ENCODE data around the gene DNAJC24. TPM values are rescaled to one million over a fixed set of nuclear protein-coding genes. Genes with fewer than 3 reads are reported as not detected.

The DNAJC24 gene
- total RNA-seq, 1 experiment from 2014 or later, result 18.2 TPM

- H3K4me1 ChIP-seq (replicated peaks; ENCODE audit: insufficient read depth), result no peaks in the 10 kb centered on the region
- no TSS peak for BruUV-seq (replicated peaks)
- H3K9me3 ChIP-seq (ENCODE audit: insufficient read depth, low read depth), result no peaks in the 10 kb centered on the region
- TF ChIP-seq CTCF (conservative IDR thresholded peaks at IDR 0.05), result no peak
- TF ChIP-seq EZH2 (IDR thresholded peaks at IDR 0.05; ENCODE audit: low read depth), result no peak
- no peak overlapping the region for H3K4me3 ChIP-seq
- DNase-seq, result no peak
- POLR2A ChIA-PET (ENCODE audit: unreplicated experiment), result no interaction called here
- H3F3A ChIP-seq (ENCODE audit: insufficient read depth, low read depth), result no peaks in the 10 kb centered on the region
- H2AFZ ChIP-seq, result no peak overlapping the region
- CTCF ChIA-PET, result no interaction called here
- H3K79me2 ChIP-seq (ENCODE audit: low read depth), result no peaks in the 10 kb centered on the region
- H3K9me2 ChIP-seq (ENCODE audit: insufficient read depth), result 0 out of 2 replicates have a peak, but pooled peaks cover 4% of the 10 kb centered on the region
- H3K27me3 ChIP-seq (ENCODE audit: insufficient read depth, low read depth), result no peaks in the 10 kb centered on the region
- no peak overlapping the region for H3K4me2 ChIP-seq
- H3K36me3 ChIP-seq (ENCODE audit: low read depth), result peaks cover 26% of the 10 kb centered on the region; the same call in 1 of the 2 replicates
- no peak overlapping the region for H3K27ac ChIP-seq
- intact Hi-C loops (cut with micrococcal nuclease; ENCODE audit: unreplicated experiment), result no loop called here
- H4K20me1 ChIP-seq (ENCODE audit: insufficient read depth), result no peaks in the 10 kb centered on the region; the same call in 1 of the 2 replicates
Observed at GRCh38 chr11:31433851-31434250, 64.2 kb downstream of the DNAJC24 start.

- H3K27me3 ChIP-seq (ENCODE audit: insufficient read depth, low read depth), result no peaks in the 10 kb centered on the region
- H3K9me3 ChIP-seq (ENCODE audit: insufficient read depth, low read depth), result no peaks in the 10 kb centered on the region
- 0 out of 2 replicates have a peak, but pooled peaks cover 4% of the 10 kb centered on the region for H3K36me3 ChIP-seq (ENCODE audit: low read depth)
- TF ChIP-seq CTCF (conservative IDR thresholded peaks at IDR 0.05), result no peak
- TF ChIP-seq EZH2 (IDR thresholded peaks at IDR 0.05; ENCODE audit: low read depth), result no peak
- H3F3A ChIP-seq (ENCODE audit: insufficient read depth, low read depth), result no peaks in the 10 kb centered on the region
- BruUV-seq (replicated peaks), result no TSS peak
- no peaks in the 10 kb centered on the region for H3K4me1 ChIP-seq (replicated peaks; ENCODE audit: insufficient read depth)
- H3K9me2 ChIP-seq (ENCODE audit: insufficient read depth), result 0 out of 2 replicates have a peak, but pooled peaks cover 4% of the 10 kb centered on the region
- no peak overlapping the region for H3K4me3 ChIP-seq
- no peaks in the 10 kb centered on the region; the same call in 1 of the 2 replicates for H4K20me1 ChIP-seq (ENCODE audit: insufficient read depth)
- no peak overlapping the region for H3K4me2 ChIP-seq
- ChIA-PET CTCF (no interaction called here), POLR2A (ENCODE audit: unreplicated experiment) (no interaction called here)
- H3K27ac ChIP-seq, result no peak overlapping the region
- no peaks in the 10 kb centered on the region for H3K79me2 ChIP-seq (ENCODE audit: low read depth)
- intact Hi-C loops (cut with micrococcal nuclease; ENCODE audit: unreplicated experiment), result no loop called here
- no peak overlapping the region for H2AFZ ChIP-seq
- no peak for DNase-seq
Observed at GRCh38 chr11:31437742-31438435, 68.2 kb downstream of the DNAJC24 start.

- no peak for TF ChIP-seq EZH2 (IDR thresholded peaks at IDR 0.05; ENCODE audit: low read depth)
- TF ChIP-seq CTCF (conservative IDR thresholded peaks at IDR 0.05), result no peak
Observed at GRCh38 chr11:31441296-31441695, 71.6 kb downstream of the DNAJC24 start.

More at GRCh38 chr11:31441296-31441695, 71.6 kb downstream of the DNAJC24 start:
- Histone ChIP-seq H3F3A (ENCODE audit: insufficient read depth, low read depth) (no peaks in the 10 kb centered on the region), H3K27me3 (ENCODE audit: insufficient read depth, low read depth) (no peaks in the 10 kb centered on the region), H3K4me3 (no peak overlapping the region), H3K4me1 (replicated peaks; ENCODE audit: insufficient read depth) (no peaks in the 10 kb centered on the region), H3K9me3 (ENCODE audit: insufficient read depth, low read depth) (no peaks in the 10 kb centered on the region), H4K20me1 (ENCODE audit: insufficient read depth) (no peaks in the 10 kb centered on the region), H3K79me2 (ENCODE audit: low read depth) (no peaks in the 10 kb centered on the region), H3K27ac (no peak overlapping the region), H3K9me2 (ENCODE audit: insufficient read depth) (0 out of 2 replicates have a peak, but pooled peaks cover 4% of the 10 kb centered on the region), H3K4me2 (no peak overlapping the region), H3K36me3 (ENCODE audit: low read depth) (no peaks in the 10 kb centered on the region), H2AFZ (no peak overlapping the region)
- CTCF ChIA-PET, result no interaction called here
- BruUV-seq (replicated peaks), result no TSS peak
- intact Hi-C loops (cut with micrococcal nuclease; ENCODE audit: unreplicated experiment), result no loop called here
- POLR2A ChIA-PET (ENCODE audit: unreplicated experiment), result no interaction called here
- no peak for DNase-seq

Data from PC-9 (cell line).